ENCODE results near the gene SLC35F3.

DNA sequence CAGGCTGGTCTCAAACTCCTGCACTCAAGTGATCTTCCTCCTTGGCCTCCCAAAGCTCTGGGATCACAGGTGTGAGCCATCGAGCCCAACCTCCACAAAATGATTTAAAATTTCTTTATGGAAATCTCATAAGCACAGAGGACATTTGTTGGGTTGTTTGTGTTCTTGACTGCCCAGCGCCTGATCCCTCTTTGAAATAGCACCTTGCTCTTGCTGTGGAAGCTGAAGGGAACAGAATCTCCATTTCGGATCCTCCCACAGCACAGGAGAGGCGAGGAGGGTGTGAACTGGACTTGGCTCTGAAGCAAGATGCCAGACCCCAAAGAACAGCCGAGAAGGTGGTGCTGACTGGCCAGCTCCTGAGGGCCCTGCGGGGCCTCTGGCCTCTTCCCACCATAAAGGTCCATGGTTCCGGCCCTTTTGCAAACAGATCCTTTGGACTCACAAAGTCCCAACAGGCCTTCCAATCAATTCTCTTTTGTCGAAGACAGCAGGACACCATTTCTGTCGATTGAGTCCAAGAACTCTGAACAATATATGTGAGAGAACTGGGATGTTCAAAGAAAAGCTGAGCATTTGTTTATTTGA, 423.2 kb downstream of the SLC35F3 start:
- TF ChIP-seq POLR2A (IDR thresholded peaks at IDR 0.05) (no peak), EP300 (IDR thresholded peaks at IDR 0.05) (no peak), CTCF (IDR thresholded peaks at IDR 0.05) (no peak)

Data from suprapubic skin (tissue), 3 donors.